NB4 (cell line): ENCODE results near the gene STRN4.
A peak's percentile ranks its signal among the peaks of the same experiment; 100 is the strongest.

Experiments
- DNase-seq: peaks from one replicate; pipeline ENCODE4 v3.0.0; 2010; ENCODE audit warnings: low read depth
- H3K4me3 ChIP-seq: one replicate; pipeline ENCODE4 v1.5.1; 2011; ENCODE audit warnings: mild to moderate bottlenecking, low read depth, low read length, moderate library complexity
- CTCF ChIP-seq: IDR thresholded peaks from one replicate; pipeline ENCODE4 v1.5.1; 2012; ENCODE audit warnings: low read depth, low read length
- MAX ChIP-seq: IDR thresholded peaks from 2 replicates; pipeline ENCODE4 v1.6.1; 2011; ENCODE audit warnings: low read depth, low read length
- MYC ChIP-seq: IDR thresholded peaks from 2 replicates; pipeline ENCODE4 v1.6.1; 2011; ENCODE audit warnings: low read depth, low read length
- POLR2A ChIP-seq: IDR thresholded peaks from 2 replicates; pipeline ENCODE4 v1.6.1; 2011; ENCODE audit warnings: mild to moderate bottlenecking; ENCODE audit not compliant: insufficient read length; ENCODE audit errors: extremely low read depth

The STRN4 gene

GRCh38 chr19:46731584-46731983 lies 14.7 kb downstream of the STRN4 start:
- H3K4me3 ChIP-seq: peak overlapping the region; percentile 35
- DNase-seq: peak; percentile 94
- TF ChIP-seq MYC (no peak), POLR2A (no peak), MAX (no peak), CTCF (no peak)

- peak; percentile 100 for DNase-seq
- TF ChIP-seq POLR2A (no peak), CTCF (peak; percentile 8), MAX (no peak), MYC (no peak)
- H3K4me3 ChIP-seq: peak overlapping the region; percentile 35
These were observed 15.2 kb downstream of the STRN4 start for GRCh38 chr19:46731007-46731501.

- TF ChIP-seq CTCF (no peak), MYC (no peak), POLR2A (no peak), MAX (no peak)
- H3K4me3 ChIP-seq: peak overlapping the region; percentile 8
- DNase-seq: peak; percentile 38
These were observed 15.7 kb downstream of the STRN4 start for GRCh38 chr19:46730595-46730994.

GRCh38 chr19:46730187-46730586 lies 16.1 kb downstream of the STRN4 start:
- H3K4me3 ChIP-seq: no peak overlapping the region
- TF ChIP-seq MAX: no peak
- no peak for TF ChIP-seq CTCF
- no peak for TF ChIP-seq MYC
- no peak for TF ChIP-seq POLR2A

GRCh38 chr19:46729696-46730095 lies 16.6 kb downstream of the STRN4 start:
- no peak overlapping the region for H3K4me3 ChIP-seq
- DNase-seq: no peak
- TF ChIP-seq CTCF (no peak), MAX (no peak), POLR2A (no peak), MYC (no peak)

More at GRCh38 chr19:46730187-46730586, 16.1 kb downstream of the STRN4 start:
- DNase-seq: no peak
